NCI-H1436 treated with DMSO at 0.1 percent for 48 hours (cell line): ENCODE results near the gene PAQR8.

Experiments
- DNase-seq: peaks from one replicate; lab custom pipeline; 2025; lab: John Stamatoyannopoulos, UW

Gene PAQR8, protein sequence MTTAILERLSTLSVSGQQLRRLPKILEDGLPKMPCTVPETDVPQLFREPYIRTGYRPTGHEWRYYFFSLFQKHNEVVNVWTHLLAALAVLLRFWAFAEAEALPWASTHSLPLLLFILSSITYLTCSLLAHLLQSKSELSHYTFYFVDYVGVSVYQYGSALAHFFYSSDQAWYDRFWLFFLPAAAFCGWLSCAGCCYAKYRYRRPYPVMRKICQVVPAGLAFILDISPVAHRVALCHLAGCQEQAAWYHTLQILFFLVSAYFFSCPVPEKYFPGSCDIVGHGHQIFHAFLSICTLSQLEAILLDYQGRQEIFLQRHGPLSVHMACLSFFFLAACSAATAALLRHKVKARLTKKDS

DNA sequence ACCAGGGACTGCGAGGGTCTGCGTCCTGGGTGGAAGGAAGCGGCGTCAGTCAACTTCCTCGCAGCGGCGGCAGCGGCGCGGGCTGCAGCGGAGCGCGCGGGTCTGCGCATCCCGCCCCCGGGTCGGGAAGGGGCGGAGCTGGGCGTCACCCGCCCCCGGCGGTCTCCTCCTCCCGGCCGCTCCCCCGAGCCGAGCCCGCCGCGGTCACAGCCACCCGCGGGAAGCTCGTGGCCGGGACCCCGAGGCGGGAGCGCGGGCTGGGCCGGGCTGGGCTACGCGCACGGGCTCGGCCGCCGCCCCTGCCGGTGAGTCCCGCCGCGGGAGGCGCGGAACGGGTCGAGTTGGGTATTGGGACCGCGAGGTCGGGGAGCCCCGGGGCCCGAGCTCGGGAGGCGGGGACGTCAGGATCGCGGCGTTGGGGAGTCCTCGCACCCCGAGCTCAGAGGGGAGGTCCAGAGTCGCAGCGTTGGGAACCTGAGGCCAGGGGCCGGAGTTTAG lies at the start of gene PAQR8:
Gene PAQR8, plus strand, starts transcription at position 207 of the 498 bp plus-strand sequence. CDS start 41,063 bp downstream, outside the sequence.
- peak; percentile 11 for DNase-seq

DNA sequence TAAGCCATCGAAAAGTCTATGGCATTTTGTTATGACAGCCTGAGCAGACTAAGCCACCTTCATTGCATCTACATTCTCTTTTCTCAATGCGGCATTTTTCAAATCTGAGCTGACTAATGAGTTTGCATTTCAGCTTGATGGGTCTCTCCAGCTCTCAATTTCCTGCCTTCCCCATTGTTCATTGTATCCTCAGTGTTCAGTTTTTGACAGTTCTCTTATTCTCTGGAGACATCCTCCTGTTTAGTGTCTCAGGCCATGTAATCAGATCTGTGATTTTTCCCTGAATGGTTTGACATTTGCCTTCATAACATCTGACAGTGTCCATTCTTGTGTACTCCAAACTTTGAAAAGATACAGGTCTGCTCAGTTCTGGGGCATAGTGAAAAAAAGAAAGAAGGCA lies 49.5 kb upstream of the PAQR8 start:
- no peak for DNase-seq

DNA sequence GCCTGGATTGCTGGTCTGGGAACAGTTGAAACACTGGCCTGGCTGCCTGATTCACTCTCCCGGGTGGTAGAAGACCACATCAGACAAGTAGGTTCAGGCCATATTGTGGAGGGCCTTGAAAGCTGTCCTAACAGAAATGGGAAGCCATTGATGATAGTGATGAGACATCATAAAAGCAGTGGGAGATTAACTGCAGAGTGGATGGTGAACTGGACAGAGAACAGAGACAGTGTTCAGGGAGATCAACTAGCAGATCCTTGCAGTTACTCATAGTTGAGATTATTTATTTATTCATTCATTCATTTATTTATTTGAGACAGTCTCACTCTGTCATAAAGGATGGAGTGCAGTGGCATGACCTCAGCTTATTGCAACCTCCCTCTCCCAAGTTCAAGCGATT lies 47.2 kb upstream of the PAQR8 start:
- DNase-seq: no peak

DNA sequence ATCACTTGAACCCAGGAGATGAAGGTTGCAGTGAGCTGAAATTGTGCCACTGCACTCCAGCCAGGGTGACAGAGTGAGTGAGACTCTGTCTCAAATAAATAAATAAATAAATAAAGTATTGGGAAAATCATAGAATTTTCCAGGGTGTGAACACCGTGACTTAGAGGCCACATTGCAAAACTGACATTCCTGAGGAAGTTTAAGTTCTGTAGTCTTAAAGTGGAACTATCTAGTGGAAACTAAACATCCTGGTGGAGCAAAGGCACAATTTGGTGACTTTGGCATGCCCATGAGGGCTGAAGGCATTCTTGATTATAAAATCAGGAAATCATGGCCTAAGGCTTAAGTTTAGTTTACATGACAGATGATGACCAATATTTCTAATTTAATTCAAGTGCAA lies 44.7 kb upstream of the PAQR8 start:
- DNase-seq: no peak

DNA sequence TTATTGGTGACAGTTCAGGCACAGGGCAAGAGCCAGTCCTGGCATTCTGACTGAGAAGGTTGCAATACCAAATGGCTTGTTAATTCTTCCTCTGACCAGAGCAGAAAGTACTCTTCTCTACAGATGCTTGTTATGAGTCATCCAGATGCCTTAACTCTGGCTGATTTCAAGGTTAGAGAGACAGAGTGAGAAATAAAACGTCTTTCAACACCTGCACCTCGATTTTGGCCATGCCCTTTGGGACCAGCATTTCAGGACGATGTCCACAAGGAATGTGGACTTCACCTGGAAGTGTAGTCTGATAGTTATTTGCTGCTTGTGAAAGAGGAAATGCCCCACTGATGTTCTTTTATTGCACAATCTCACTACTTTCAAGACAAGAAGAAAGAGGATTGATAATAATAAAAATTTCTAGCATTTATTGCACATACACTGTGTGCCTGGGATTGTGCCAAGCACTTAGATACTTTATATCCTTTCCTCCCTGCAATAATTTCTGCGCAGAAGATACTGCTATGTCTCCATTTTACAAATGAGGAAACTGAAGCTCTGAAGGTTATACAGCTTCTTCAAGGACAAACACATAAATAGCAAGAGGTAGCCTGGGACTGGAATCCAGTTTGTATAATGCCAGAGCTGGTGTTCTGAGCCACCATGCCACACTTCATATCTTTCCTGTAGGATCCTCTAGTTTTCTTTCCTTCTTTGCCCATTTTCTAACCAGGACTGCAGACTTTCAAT lies 43.9 kb upstream of the PAQR8 start:
- no peak for DNase-seq

DNA sequence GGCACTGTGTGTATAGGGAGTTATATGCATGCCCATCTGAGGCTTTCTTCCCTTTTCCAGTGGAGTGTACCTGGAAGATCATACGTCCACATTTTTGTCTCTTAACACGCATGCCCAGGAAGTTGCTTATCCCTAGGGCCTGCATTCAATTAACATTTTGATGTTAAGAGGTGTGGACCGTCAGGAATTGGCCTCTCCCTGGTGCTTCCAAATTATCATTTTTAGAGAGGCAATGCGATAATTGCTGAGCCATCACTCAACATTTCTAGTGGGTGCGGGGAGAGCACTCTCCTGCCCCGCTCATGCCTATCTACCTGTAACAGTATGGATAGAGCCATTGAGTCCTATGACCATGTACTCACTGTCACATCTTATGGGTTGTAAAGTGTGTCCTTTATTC lies 37.8 kb upstream of the PAQR8 start:
- no peak for DNase-seq

DNA sequence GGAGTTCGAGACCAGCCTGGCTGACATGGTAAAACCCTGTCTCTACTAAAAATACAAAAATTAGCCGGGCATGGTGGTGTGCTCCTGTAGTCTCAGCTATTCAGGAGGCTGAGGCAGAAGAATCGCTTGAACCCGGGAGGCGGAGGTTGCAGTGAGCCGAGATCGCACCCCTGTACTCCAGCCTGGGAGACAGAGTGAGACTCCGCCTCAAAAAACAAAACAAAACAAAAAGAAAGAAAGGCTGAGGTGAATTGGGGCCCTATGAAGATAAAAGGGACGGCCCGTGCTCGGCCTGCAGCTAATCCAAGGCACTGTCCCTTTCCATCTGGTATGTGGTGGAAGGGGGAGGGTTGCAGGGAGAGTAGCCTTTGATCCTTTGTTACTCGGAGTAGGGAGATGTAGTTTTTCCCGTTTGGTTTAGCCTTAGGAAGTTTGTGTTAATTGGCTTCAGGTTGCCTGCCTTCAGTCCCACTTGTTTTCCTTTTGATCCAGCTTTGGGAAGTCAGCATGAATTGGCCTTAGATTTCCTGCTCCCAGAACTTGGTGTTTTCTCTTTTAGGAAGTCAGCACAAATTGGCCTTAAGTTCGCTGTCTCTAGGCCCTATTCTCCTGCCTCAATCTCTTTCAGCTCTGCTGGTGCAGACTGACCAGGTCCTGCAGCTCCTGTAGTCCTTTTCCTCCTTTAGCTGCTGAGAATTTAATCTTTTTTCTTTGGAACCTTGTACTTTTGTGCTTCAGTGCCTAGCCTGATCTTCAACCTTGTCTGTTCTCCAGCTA lies 36.1 kb upstream of the PAQR8 start:
- no peak for DNase-seq

DNA sequence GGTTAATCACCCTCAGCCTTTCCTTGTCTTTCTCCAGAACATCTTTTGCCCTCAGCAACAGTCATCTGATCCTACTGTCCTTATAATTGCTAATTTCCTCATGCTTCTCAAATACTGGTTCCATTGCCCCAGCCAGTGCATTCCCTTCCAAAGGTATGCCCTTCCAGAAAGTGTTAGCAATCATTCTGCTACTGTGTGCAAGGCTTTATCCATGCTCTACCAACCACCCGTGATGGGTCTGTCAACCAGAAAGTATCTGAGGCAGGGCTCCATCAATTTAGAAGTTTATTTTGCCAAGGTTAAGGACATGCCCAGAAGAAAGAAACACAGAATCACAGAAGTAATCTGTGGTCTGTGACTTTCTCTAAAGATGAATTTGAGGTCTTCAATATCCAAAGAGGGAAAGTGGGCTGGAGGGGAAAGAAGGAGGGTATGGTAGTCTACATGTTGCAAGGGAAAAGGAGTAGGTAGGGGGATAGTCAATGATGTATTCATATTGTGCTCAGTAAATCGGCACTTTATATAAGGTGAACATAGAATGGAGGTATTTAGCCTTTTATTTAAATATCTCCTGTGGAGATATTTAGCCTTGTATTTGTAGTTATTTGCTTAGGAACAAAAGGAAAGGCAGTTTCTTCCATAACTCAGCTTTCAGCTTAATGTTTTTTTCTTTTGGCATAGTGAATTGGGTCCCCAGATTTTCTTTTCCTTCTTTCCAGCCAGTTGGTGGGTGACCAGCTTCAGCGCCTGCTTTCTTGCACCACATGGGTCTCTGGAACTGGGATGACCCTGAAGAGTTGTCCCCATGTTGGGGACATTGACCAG lies 35.2 kb upstream of the PAQR8 start:
- DNase-seq: no peak

DNA sequence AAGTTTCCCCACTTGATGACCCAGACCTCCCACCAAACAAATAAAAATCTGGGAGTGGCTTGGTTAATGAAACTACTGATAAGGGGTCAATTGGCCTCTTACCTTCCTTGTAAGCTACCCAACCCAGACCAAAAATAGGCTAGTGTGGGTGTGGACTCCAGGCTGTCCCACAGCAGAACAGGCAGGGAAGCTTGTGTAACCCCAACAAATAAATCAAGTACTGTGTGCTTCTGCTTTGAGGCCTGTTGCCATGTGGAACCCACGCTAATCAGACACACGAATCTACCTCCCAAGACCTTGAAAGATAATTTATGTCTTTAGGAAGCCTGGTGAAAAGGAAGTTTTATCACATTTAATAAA lies 33.7 kb upstream of the PAQR8 start:
- DNase-seq: no peak

DNA sequence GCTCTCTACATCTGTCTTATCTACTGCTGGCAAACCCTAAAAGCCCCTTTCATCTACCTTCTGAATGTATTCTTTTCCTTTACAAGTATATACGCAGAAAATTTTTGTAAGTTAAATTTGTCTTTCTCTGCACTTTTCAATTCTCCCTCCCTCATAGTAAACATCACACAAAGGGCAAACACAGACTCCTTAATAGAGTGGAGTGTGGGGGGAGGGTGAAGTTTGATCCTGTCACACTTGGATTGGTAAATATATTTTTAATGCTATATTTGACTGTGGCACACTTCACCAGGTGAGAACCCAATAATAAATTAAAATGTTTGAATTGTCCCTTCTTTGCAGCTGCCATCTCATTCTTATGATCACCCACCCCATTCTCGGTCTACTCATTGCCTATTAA lies 33.2 kb upstream of the PAQR8 start:
- DNase-seq: no peak

DNA sequence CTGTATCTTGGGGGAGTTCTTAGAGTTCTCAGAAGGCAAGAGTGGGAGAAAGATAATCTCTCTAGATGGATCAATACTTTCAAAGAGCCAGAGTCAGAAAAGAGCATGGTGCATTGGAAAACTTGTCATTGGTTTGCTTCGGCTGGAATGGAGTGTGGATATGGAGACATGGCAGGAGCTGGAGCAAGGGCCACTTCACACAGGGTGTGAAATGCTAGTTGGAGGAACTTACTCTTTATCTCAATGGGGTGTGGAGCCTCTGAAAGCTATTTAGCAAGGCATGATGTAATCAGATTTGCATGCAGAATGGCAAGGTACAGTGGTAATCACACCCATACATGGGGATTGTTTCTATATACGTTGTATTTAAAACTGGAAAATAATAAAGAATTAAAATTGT lies 31.5 kb upstream of the PAQR8 start:
- DNase-seq: no peak

DNA sequence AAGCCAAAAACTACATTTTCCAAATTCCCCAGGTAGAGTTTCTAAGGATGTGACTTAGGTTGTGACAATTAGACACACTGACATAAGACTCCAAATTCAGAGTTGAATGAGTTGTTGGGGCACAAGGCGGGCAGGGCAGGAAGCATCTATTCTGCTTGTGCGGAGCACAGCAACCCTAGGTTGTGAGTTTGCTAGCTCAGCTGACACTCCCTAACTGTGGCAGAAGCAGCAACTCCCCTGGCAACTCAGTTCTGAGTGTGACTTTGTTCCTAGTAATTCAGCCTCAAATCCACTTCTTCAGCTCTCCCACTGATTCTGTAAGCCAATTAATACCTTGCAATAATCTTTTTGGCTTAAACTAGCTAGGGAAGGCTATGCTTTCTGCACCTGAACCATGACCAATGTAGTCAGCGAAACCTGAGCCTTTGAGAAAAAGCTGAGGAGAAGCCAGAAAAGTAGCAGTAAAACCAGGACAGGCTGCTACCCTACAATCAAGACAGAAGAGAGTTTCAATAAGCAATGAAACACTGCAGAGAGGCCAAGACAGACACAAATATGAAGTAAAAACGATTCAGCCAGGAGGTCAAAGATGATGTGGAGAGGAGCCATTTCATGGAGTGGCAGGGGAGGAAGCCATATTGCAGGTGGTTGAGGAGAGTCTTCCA lies 30.0 kb upstream of the PAQR8 start:
- no peak for DNase-seq

DNA sequence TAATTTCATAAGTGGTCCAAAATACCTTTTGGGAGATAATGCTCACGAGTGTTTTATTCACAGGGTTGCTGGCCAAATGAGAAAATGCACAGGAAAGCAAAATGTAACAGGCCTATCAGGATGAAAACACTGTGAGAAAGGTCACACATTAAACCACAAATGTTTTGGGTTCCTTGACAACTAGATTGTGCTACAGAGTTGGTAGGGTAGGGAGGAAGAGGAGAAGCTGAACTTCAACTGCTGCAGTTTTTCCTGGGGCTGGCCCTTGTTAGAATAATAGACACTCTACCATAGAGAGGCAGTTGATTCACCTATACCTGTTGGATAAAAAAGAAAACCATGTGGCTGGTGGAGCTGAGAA lies 28.1 kb upstream of the PAQR8 start:
- no peak for DNase-seq

DNA sequence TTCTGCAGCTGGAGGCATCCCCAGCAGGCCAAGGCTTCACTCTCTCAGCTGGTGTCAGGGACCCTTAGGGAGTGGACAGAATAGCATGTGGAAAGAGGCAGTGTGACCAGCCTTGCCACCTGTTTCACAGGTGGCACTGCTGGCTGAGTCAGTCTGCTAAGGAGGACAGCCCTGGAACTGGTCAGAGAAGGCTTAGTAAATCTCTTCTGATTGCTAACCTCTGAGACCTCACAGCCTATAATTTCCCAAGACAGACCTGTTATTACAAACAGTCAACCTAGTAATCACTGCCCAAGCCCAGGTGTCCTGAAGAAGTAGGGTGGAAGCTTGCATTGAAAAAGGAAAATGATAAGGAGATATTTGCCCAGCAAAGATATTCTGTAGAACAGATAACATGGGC lies 26.4 kb upstream of the PAQR8 start:
- no peak for DNase-seq

DNA sequence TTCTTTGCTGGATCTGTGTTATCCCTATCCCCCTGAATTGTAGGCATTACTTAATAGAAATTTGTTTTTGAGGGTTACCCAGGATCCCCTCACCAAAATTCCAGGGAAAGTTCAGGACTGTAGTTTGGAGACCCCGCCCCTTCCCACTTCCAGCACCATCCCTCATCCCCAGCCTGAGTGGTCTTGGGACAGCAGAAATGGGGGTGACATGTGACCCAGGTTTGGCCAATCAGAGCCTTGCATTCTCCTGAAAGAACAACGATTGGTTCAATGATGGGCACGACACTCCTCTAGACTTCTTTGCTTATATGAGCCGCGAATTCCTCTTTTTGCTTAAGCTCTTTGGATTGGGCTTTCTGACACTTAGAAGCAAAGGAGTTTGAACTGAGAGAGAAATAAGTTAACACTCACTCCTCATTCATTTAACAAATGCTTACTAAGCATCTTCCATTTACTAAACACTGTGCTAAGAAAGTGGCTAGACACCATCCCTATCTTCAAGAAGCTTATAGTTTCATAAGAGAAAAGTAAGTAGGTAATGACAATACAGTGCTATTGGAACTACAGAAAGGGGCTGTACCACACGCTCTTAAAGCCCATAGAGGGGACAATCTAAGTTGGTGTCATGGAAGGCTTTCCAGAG lies 24.9 kb upstream of the PAQR8 start:
- no peak for DNase-seq

DNA sequence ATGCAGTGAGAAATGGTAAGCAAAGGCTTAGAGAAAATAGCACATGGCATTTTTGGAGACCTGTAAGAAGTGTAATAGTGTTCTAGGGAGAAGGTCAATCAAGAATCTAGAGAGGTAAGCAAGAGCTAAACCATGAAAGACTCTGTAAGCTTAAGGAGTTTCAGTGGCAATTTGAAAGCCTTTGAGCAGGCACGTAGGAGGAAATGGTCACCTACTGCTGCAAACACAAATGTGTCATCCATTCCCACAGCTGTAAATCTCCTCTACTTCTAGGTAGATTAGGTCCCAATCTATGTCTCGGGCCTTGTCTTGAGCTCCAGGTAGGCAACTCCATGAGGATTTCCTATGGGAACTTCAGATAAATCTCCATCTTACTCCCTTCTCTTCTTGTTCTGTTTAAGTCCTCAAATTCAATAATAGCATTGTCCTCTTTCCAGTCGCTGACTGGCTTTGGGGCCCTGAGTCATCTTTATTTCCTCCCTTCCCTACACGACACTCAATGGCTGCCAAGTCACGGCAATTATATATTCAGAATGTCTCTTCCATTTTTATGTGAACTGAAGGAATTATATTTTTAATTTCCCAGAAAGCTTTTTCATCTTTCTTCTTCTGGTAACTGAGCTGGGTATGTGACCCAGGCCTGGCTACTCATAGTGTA lies 24.2 kb upstream of the PAQR8 start:
- no peak for DNase-seq

DNA sequence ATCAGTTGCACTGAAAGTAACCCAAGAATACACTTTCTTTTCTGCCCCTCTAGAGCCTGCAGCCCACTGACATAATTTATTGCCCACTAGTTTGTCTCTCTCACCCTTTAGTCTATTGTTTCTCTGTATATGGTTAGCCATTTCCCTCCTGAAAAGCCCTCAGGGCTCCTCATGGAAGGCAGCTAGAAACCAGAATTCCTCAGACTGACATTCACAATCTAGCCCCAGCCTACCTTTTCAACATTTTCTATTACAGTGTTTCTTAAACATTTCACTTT lies 21.4 kb upstream of the PAQR8 start:
- DNase-seq: no peak

DNA sequence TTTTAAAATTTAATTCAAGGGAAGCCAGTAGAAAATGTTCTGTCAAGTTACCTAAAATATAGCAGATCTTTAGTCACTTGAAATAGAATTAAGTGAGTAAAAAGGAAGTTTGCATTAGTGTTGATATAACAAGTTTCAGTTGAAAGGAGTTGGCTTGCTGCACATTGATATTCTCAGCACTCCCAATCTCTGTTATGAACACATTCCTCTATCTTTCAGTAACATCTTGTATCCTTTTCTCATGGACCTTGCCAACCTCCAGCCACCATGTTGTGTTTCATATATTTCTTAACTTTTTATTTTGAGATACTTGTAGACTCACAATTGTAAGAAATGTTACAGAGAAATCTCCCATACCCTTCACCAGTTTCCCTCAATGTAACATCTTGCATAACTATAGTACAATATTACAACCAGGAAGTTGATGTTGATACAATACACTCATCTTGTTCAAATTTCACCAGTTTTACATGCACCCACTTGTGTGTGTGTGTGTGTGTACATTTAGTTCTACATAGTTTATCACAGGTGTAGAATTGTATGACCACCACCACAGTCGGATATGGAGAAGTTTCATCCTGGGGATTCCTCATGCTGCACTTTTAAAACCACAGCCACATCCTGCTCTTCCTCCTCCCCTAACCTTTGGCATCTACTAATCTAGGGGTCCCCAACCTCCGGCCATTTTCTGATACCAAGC lies 20.2 kb upstream of the PAQR8 start:
- no peak for DNase-seq

DNA sequence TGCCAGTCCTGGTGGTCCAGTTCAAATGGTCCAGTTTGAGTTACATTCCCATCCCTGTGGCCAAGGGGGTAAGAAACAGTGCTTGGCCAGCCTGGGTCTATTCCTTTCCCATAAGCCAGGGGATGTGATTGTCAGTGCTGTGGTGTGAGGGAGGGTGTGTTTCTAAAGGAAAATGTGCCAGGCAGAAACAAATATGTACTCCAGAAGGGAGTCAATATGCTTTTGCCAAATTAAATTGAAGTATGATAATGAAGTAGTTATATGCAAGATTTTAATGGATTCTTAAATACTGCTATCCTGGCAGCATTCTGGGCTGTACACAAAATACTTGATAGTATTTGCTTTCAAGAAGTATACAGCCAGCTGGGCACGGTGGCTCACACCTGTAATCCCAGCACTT lies 16.6 kb upstream of the PAQR8 start:
- DNase-seq: no peak

DNA sequence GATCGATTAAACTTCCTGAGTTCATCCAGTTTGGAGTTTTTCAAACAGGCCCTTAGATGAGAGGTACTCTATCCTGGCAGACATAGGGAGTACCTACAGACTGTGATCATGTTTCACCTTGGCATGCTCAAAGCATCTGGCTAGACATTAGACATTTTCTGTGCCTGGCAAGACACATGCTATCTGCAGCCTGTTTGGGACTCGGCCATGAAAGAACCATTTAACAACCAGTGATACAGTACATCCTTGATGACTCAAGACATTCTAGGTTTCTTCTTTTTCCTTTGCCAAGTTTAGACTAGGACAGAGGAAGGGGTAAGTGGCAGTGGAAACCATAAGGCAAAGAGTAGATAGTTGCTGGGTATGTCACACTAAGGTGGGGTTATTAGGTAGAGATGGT lies 15.4 kb upstream of the PAQR8 start:
- no peak for DNase-seq
